Naive thymus-derived CD4-positive, alpha-beta T cell (primary cell): ENCODE results near the gene KLF7. TPM values are rescaled to one million over a fixed set of nuclear protein-coding genes. Genes with fewer than 3 reads are reported as not detected.

ENCODE experiments used
- ATAC-seq: fragments of 150-1000 bp; cut with Tn5 transposase; 2 replicates; pipeline ENCODE4 v1.10.0; 2021; ENCODE audit warnings: mild to moderate bottlenecking, moderate library complexity
- CTCF ChIA-PET: fragments of 350-600 bp; sonication (Branson Sonifier 250); formaldehyde crosslinking; loops from one replicate; lab custom pipeline; 2021; ENCODE audit warnings: antibody characterized with exemption; lab: Charles Lee
- POLR2A ChIA-PET: fragments of 350-600 bp; sonication (Branson Sonifier 250); formaldehyde crosslinking; loops from one replicate; lab custom pipeline; 2021; ENCODE audit warnings: antibody characterized with exemption, inconsistent platforms; lab: Charles Lee
- DNase-seq, 9 donors: peaks; one replicate each; pipeline versions ENCODE4 v3.0.0 to v3.0.0-alpha.2; 2020 to 2022; ENCODE audit warnings: mixed read lengths in 1 of 9
- H3K27ac ChIP-seq: one replicate; pipeline ENCODE4 v1.7.0; 2013; ENCODE audit warnings: mild to moderate bottlenecking, low read depth, low read length, moderate library complexity
- H3K27me3 ChIP-seq, 2 donors: one replicate each; pipeline ENCODE4 v1.7.0; 2013; ENCODE audit warnings: low read length in 2 of 2, mild to moderate bottlenecking in 2 of 2, moderate library complexity in 2 of 2; ENCODE audit not compliant: control insufficient read depth in 2 of 2, insufficient read depth in 2 of 2
- H3K36me3 ChIP-seq, 3 experiments: 1 replicate in 2 of 3; 2 replicates in 1 of 3; pipeline ENCODE4 v1.7.0; 2013; ENCODE audit warnings: low read length in 3 of 3, mild to moderate bottlenecking in 3 of 3, moderate library complexity in 1 of 3; ENCODE audit not compliant: insufficient read depth in 3 of 3, control insufficient read depth in 2 of 3
- H3K4me1 ChIP-seq, 2 donors: one replicate each; pipeline ENCODE4 v1.7.0; 2013; ENCODE audit warnings: low read length in 2 of 2, mild to moderate bottlenecking in 2 of 2, moderate library complexity in 1 of 2; ENCODE audit not compliant: control insufficient read depth in 2 of 2, insufficient read depth in 2 of 2
- H3K4me3 ChIP-seq: 2 replicates; pipeline ENCODE4 v1.7.0; 2013; ENCODE audit warnings: mild to moderate bottlenecking, low read length
- H3K9me3 ChIP-seq, 3 experiments: 1 replicate in 2 of 3; 2 replicates in 1 of 3; pipeline ENCODE4 v1.7.0; 2013; ENCODE audit warnings: low read length in 3 of 3; ENCODE audit not compliant: control insufficient read depth in 2 of 3
- H3K27ac Mint-ChIP-seq, 9 donors: one replicate each; pipeline ENCODE4 v1.8.0; 2020 to 2022; ENCODE audit warnings: mixed read lengths in 9 of 9, mild to moderate bottlenecking in 8 of 9, moderate library complexity in 5 of 9, inconsistent platforms in 2 of 9
- H3K27me3 Mint-ChIP-seq, 5 donors: one replicate each; pipeline ENCODE4 v1.8.0; 2021 to 2022; ENCODE audit warnings: mixed read lengths in 5 of 5, mild to moderate bottlenecking in 1 of 5
- H3K36me3 Mint-ChIP-seq, 5 donors: one replicate each; pipeline ENCODE4 v1.8.0; 2020 to 2022; ENCODE audit warnings: mixed read lengths in 5 of 5, mild to moderate bottlenecking in 3 of 5, inconsistent platforms in 1 of 5
- H3K4me1 Mint-ChIP-seq, 7 donors: one replicate each; pipeline ENCODE4 v1.8.0; 2020 to 2022; ENCODE audit warnings: mixed read lengths in 7 of 7, mild to moderate bottlenecking in 3 of 7, inconsistent platforms in 1 of 7
- H3K4me3 Mint-ChIP-seq, 10 donors: one replicate each; pipeline ENCODE4 v1.8.0; 2020 to 2022; ENCODE audit warnings: mild to moderate bottlenecking in 10 of 10, mixed read lengths in 10 of 10, moderate library complexity in 6 of 10, inconsistent platforms in 2 of 10
- H3K9me3 Mint-ChIP-seq, 11 donors: one replicate each; pipeline ENCODE4 v1.8.0; 2020 to 2022; ENCODE audit warnings: mixed read lengths in 11 of 11, mild to moderate bottlenecking in 4 of 11, inconsistent platforms in 1 of 11, moderate library complexity in 1 of 11
- intact Hi-C, 2 donors: fragments of 100-400 bp; cut with micrococcal nuclease; formaldehyde crosslinking; loops; one replicate each; pipeline ENCODE4 v1.15.1; 2023
- polyA plus RNA-seq, 2 donors: library from polyadenylated mRNA; unstranded; fragments of 300-500 nt; fragmentation: Illumina TruSeq; gene quantifications; one replicate each; pipeline ENCODE4 v1.2.3, GENCODE V29; 2021
- total RNA-seq, 6 experiments: library from RNA in 5 of 6; stranded (reverse) in 5 of 6; gene quantifications; 1 replicate in 5 of 6; 2 replicates in 1 of 6; pipeline ENCODE4 v1.2.3 and lab custom pipeline; 2021 to 2026

KLF7 gene
- total and polyA plus RNA-seq, 7 experiments from 2014 or later: 18.7 to 93.3 (median 71.7) TPM

- H3K27ac Mint-ChIP-seq: no peak overlapping the region
- H3K27ac ChIP-seq: no peak overlapping the region
- no peaks in the 10 kb centered on the region for H3K9me3 Mint-ChIP-seq
- DNase-seq (no peak), ATAC-seq (no peak)
- ChIA-PET POLR2A (interaction anchor here (0.9 to 2.7 kb wide), 3 partner anchors 26 to 50 kb away, joined by 3 to 18 read pairs (median 11); partner anchors contain the start of gene KLF7), CTCF (no interaction called here)
- H3K4me1 ChIP-seq: peaks cover 0 to 7% of the 10 kb centered on the region in 2 donors
- peaks cover 0 to 53% (median 14%) of the 10 kb centered on the region in 5 donors for H3K36me3 Mint-ChIP-seq
- H3K27me3 ChIP-seq: no peaks in the 10 kb centered on the region
- intact Hi-C loops: loop anchor here in 1 of 2 donors (10.0 kb wide), 1 partner anchor 49 kb away; the partner anchor contains the start of gene KLF7
- H3K27me3 Mint-ChIP-seq: no peaks in the 10 kb centered on the region
- no peak overlapping the region for H3K4me3 Mint-ChIP-seq
- no peaks in the 10 kb centered on the region for H3K36me3 ChIP-seq
- no peaks in the 10 kb centered on the region for H3K9me3 ChIP-seq
- peaks cover 15 to 88% (median 56%) of the 10 kb centered on the region in 7 donors for H3K4me1 Mint-ChIP-seq
- H3K4me3 ChIP-seq: no peak overlapping the region
Observed at GRCh38 chr2:207115715-207116364, 49.9 kb downstream of the KLF7 start.

GRCh38 chr2:207113414-207113813 is 52.3 kb downstream of the KLF7 start:
- Mint-ChIP-seq H3K36me3 (peaks cover 4 to 58% (median 15%) of the 10 kb centered on the region in 5 donors), H3K27me3 (no peaks in the 10 kb centered on the region), H3K4me3 (no peak overlapping the region), H3K27ac (peak overlapping the region in 3 of 9 donors; percentile 38 to 54 (median 41)), H3K9me3 (no peaks in the 10 kb centered on the region), H3K4me1 (peaks cover 20 to 89% (median 66%) of the 10 kb centered on the region in 7 donors)
- peak in 2 of 9 donors; percentile 21 to 28 for DNase-seq
- ATAC-seq: no peak
- Histone ChIP-seq H3K27ac (no peak overlapping the region), H3K4me3 (no peak overlapping the region), H3K27me3 (no peaks in the 10 kb centered on the region), H3K4me1 (peaks cover 0 to 7% of the 10 kb centered on the region in 2 donors), H3K36me3 (no peaks in the 10 kb centered on the region), H3K9me3 (no peaks in the 10 kb centered on the region)
- intact Hi-C loops: loop anchor here in 1 of 2 donors (2.0 to 10.0 kb wide), 2 partner anchors 17 to 51 kb away; partner anchors contain the start of gene KLF7
- CTCF ChIA-PET: no interaction called here
- POLR2A ChIA-PET: no interaction called here

DNA sequence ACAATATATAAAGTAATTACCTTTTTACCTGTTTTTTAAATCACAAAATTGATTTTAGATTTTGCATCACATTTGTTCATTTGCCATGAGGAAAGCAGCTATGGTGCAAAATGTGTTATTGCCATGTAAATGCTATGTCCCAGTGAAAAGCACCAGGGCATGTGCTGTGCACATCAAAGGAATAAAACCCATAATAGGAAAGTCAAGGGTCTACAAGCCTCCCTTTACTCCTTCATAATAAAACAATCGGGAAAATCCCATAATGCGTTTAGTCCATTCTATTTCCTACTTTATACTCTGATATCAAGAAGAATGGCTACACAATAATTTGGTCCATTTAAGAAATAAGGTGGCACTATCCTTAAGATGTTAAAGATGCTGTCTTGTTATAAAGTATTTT is 53.0 kb downstream of the KLF7 start:
- Histone ChIP-seq H3K4me1 (peaks cover 0 to 7% of the 10 kb centered on the region in 2 donors), H3K27me3 (no peaks in the 10 kb centered on the region), H3K9me3 (no peaks in the 10 kb centered on the region), H3K4me3 (no peak overlapping the region), H3K36me3 (no peaks in the 10 kb centered on the region), H3K27ac (no peak overlapping the region)
- H3K4me3 Mint-ChIP-seq: no peak overlapping the region
- peak overlapping the region in 1 of 9 donors; percentile 10 for H3K27ac Mint-ChIP-seq
- H3K4me1 Mint-ChIP-seq: peaks cover 21 to 91% (median 67%) of the 10 kb centered on the region in 7 donors
- H3K36me3 Mint-ChIP-seq: peaks cover 5 to 60% (median 17%) of the 10 kb centered on the region in 5 donors
- intact Hi-C loops: loop anchor here in 1 of 2 donors (2.0 to 10.0 kb wide), 2 partner anchors 16 to 52 kb away; partner anchors contain the start of gene KLF7
- no peak for DNase-seq
- H3K9me3 Mint-ChIP-seq: no peaks in the 10 kb centered on the region
- H3K27me3 Mint-ChIP-seq: no peaks in the 10 kb centered on the region
- no peak for ATAC-seq
- CTCF ChIA-PET: no interaction called here
- POLR2A ChIA-PET: interaction anchor here (1.3 kb wide), 1 partner anchor 54 kb away, joined by 6 read pairs; no protein-coding TSS in a partner anchor

DNA sequence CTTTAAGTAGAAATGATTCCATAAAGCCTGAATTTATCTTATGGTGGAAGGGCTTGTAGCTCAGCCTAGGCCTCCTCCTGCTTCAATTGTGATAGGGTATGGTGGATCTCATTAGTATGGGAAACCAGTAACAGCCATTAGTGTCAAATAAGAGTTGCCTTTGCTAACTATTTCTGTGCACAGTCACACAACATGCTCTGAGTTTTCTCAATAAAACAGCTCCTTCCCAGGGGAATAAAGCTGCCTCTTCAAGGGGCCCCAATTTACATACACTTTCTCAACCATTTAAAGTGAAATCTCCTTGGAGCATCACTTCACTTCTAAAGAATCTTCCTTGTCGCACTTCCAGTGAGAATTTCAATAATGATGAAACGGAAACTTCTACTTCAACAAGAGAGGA is 53.4 kb downstream of the KLF7 start:
- DNase-seq (no peak), ATAC-seq (no peak)
- H3K9me3 Mint-ChIP-seq: no peaks in the 10 kb centered on the region
- peak overlapping the region in 3 of 9 donors; percentile 3 to 65 (median 10) for H3K27ac Mint-ChIP-seq
- Histone ChIP-seq H3K27ac (no peak overlapping the region), H3K4me3 (no peak overlapping the region), H3K36me3 (no peaks in the 10 kb centered on the region), H3K4me1 (peaks cover 0 to 7% of the 10 kb centered on the region in 2 donors), H3K27me3 (no peaks in the 10 kb centered on the region), H3K9me3 (no peaks in the 10 kb centered on the region)
- peaks cover 19 to 91% (median 68%) of the 10 kb centered on the region in 7 donors for H3K4me1 Mint-ChIP-seq
- no peak overlapping the region for H3K4me3 Mint-ChIP-seq
- intact Hi-C loops: loop anchor here in 1 of 2 donors (2.0 to 10.0 kb wide), 2 partner anchors 16 to 52 kb away; partner anchors contain the start of gene KLF7
- POLR2A ChIA-PET: interaction anchor here (0.6 to 1.3 kb wide), 3 partner anchors 30 to 59 kb away, joined by 3 to 6 read pairs (median 3); no protein-coding TSS in a partner anchor
- CTCF ChIA-PET: interaction anchor here (1.6 kb wide), 1 partner anchor 50 kb away, joined by 4 read pairs; no protein-coding TSS in a partner anchor
- no peaks in the 10 kb centered on the region for H3K27me3 Mint-ChIP-seq
- peaks cover 5 to 62% (median 18%) of the 10 kb centered on the region in 5 donors for H3K36me3 Mint-ChIP-seq

DNA sequence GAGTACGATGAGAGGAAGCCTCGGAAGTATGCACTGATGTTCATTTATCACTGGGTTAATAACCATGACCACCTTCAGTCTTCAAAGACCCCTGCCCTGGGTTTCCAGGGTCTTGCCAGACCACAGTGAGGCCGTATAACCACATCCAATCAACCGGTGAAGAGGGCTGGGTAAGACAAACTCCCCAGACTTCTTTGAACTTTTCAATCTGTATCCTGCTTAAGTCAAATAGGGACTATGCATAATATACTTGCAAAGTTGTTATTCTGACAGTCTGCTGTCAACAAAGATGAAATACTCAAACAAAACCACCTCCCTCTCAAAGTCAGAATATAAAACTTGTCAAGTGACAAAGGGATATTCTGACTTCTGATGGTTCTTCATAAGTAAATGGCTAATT is 54.0 kb downstream of the KLF7 start:
- intact Hi-C loops: loop anchor here in 1 of 2 donors (2.0 to 10.0 kb wide), 2 partner anchors 15 to 53 kb away; partner anchors contain the start of gene KLF7
- CTCF ChIA-PET: interaction anchor here (1.6 kb wide), 1 partner anchor 51 kb away, joined by 4 read pairs; no protein-coding TSS in a partner anchor
- peaks cover 19 to 91% (median 65%) of the 10 kb centered on the region in 7 donors for H3K4me1 Mint-ChIP-seq
- peak; percentile 34 for ATAC-seq
- Histone ChIP-seq H3K4me1 (peaks cover 0 to 7% of the 10 kb centered on the region in 2 donors), H3K4me3 (no peak overlapping the region), H3K36me3 (no peaks in the 10 kb centered on the region), H3K27ac (no peak overlapping the region), H3K9me3 (no peaks in the 10 kb centered on the region), H3K27me3 (no peaks in the 10 kb centered on the region)
- H3K27ac Mint-ChIP-seq: peak overlapping the region in 6 of 9 donors; percentile 25 to 87 (median 64)
- H3K36me3 Mint-ChIP-seq: peaks cover 11 to 66% (median 23%) of the 10 kb centered on the region in 5 donors
- peak overlapping the region in 3 of 10 donors; percentile 6 to 39 (median 23) for H3K4me3 Mint-ChIP-seq
- no peaks in the 10 kb centered on the region for H3K27me3 Mint-ChIP-seq
- POLR2A ChIA-PET: interaction anchor here (0.6 to 1.3 kb wide), 3 partner anchors 31 to 59 kb away, joined by 3 to 6 read pairs (median 3); no protein-coding TSS in a partner anchor
- peak in 1 of 9 donors; percentile 25 for DNase-seq
- H3K9me3 Mint-ChIP-seq: no peaks in the 10 kb centered on the region

DNA sequence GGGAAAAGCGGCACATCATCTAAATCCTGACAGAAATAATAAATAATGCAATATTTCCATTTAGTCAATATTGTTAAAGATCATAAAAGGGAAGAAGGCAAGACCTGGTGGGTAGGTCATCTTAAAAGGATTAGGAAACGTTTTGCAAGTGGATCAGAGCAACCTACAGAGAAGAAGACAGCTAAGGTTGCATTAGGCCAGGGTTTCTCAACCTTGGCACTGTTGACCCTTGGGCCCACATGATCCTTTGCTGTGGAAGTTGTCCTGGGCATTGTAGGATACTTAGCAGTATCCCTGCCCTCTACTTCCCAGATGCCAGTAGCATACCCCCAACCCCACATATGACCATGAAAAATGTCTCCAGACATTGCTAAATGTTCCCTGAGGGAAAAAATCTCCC is 55.0 kb downstream of the KLF7 start:
- peak overlapping the region in 3 of 9 donors; percentile 10 to 70 (median 70) for H3K27ac Mint-ChIP-seq
- no peaks in the 10 kb centered on the region for H3K27me3 ChIP-seq
- H3K4me3 ChIP-seq: no peak overlapping the region
- H3K9me3 ChIP-seq: no peaks in the 10 kb centered on the region
- no peak overlapping the region for H3K27ac ChIP-seq
- no peak for ATAC-seq
- POLR2A ChIA-PET: interaction anchor here (2.6 kb wide), 1 partner anchor 31 kb away, joined by 10 read pairs; no protein-coding TSS in a partner anchor
- CTCF ChIA-PET: interaction anchor here (1.6 kb wide), 1 partner anchor 52 kb away, joined by 4 read pairs; no protein-coding TSS in a partner anchor
- H3K36me3 Mint-ChIP-seq: peaks cover 18 to 70% (median 28%) of the 10 kb centered on the region in 5 donors
- no peaks in the 10 kb centered on the region for H3K27me3 Mint-ChIP-seq
- H3K4me3 Mint-ChIP-seq: no peak overlapping the region
- H3K4me1 ChIP-seq: peaks cover 0 to 7% of the 10 kb centered on the region in 2 donors
- intact Hi-C loops: loop anchor here in 1 of 2 donors (10.0 kb wide), 1 partner anchor 54 kb away; the partner anchor contains the start of gene KLF7
- DNase-seq: no peak
- H3K9me3 Mint-ChIP-seq: no peaks in the 10 kb centered on the region
- peaks cover 20 to 85% (median 65%) of the 10 kb centered on the region in 7 donors for H3K4me1 Mint-ChIP-seq
- peaks cover 0 to 3% (median 0%) of the 10 kb centered on the region in 3 experiments for H3K36me3 ChIP-seq
